ENCODE results near the gene FANCD2.

DNA sequence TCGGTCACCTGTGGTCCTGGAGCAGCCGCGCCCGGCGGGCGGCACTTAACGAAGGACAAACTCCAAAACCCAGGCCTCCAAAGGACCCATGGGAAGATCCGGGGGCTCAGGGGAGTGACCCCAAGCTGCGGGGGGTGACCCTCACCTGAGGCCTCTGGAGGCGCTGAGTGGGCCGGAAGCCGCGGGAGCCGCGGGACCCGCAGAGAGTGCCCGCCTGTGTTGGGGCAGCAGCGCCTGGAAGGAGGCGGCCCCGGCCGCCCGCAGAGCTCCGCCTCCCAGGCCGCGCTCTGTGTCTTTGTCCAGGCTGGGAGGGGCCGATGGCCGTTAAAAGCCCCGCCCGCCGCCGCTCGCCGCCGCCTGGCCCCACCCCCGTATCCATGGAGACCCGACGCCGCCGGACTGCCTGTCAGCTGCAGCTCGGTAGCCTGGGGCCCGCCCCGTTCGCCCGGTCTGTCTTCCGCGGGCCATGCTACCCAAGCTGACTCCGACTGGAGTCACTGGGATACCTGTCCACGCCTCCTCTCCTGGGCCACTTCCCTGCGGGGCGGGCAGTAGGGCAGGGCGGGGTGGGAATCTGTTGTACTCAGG lies 15.3 kb upstream of the FANCD2 start:
- TF ChIP-seq, protein P1, sequence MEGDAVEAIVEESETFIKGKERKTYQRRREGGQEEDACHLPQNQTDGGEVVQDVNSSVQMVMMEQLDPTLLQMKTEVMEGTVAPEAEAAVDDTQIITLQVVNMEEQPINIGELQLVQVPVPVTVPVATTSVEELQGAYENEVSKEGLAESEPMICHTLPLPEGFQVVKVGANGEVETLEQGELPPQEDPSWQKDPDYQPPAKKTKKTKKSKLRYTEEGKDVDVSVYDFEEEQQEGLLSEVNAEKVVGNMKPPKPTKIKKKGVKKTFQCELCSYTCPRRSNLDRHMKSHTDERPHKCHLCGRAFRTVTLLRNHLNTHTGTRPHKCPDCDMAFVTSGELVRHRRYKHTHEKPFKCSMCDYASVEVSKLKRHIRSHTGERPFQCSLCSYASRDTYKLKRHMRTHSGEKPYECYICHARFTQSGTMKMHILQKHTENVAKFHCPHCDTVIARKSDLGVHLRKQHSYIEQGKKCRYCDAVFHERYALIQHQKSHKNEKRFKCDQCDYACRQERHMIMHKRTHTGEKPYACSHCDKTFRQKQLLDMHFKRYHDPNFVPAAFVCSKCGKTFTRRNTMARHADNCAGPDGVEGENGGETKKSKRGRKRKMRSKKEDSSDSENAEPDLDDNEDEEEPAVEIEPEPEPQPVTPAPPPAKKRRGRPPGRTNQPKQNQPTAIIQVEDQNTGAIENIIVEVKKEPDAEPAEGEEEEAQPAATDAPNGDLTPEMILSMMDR (IDR thresholded peaks at IDR 0.05; ENCODE audit: low read length), result no peak
- TF ChIP-seq EZH2phosphoT487 (IDR thresholded peaks at IDR 0.05; ENCODE audit: low read length), result no peak

All from MM.1S (cell line).